HG03432 (cell line): ENCODE measurements around the gene KCTD5.
"Not testable (repeated sequence)": the region's sequence is repeated elsewhere in the genome, so short reads cannot be mapped to it uniquely, and the experiment has no call there.

ENCODE experiments used
- ATAC-seq: cut with Tn5 transposase; IDR thresholded peaks from one replicate; pipeline ENCODE4 v1.9.1; 2021; ENCODE audit warnings: mild to moderate bottlenecking, moderate library complexity; ENCODE audit not compliant: unreplicated experiment

KCTD5 gene

DNA sequence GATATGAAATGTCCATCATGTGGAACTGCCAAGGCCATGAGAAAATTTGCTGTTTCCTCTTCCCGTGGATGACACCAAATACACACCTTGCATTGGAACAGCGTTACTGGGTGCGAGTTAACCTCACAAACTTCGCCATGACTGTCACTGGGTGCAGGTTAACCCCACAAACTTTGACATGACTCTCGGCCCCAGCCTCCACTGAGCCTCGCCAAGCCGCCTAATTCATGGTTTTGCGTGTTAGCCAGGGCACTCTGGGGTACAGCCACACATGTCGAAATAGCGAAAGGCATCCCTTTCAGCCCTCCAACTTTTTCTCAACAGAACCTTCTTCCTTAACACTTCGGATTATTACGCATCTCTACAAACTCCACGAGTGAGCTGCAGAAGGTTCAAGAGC lies 10.6 kb upstream of the KCTD5 start:
- no peak for ATAC-seq

DNA sequence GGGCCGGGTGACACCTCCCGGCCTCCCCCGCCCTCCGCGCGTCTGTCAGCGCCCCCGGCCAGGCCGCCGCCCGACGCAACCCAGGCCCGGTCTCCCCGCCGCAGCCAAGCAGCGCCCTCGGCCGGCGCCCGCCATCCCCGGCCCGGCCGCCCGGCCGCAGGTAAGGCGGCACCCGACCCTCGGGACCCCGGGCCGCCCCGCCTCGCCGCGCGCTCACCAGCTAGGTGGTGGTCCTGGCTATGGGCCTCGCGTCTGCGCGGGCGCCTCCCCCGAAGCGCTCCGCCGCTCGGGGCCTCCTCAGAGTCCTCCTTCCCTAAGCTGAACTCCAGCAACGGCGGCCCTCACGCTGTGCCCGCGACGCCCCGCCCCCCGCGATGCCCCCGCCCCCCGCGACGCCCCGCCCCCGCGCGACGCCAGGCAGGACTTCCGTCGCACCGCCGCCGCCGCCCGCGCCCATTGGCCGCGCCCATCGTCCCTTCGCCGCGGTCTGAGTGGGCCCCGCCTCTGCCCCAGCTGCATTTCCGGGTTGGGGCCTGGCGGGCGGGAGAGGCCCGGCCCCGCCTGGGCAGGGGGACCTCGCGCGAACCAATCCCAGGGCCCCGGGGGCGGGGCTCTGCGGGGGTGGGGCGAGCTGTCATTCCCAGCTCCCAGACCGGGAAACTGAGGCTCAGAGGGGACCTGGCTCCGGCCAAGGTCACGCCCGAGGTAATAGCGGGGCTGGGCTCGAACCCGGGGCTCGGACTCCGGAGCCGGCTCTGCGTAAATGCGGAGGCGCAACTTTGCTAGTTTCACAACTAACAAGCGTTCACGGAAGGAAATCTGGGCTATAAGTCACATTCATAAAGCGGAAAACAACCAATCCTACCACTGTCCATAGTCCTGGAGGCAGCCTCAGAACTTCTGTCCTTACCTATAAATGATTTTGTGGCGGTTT lies 9.0 kb upstream of the KCTD5 start:
- ATAC-seq: peak; percentile 87

DNA sequence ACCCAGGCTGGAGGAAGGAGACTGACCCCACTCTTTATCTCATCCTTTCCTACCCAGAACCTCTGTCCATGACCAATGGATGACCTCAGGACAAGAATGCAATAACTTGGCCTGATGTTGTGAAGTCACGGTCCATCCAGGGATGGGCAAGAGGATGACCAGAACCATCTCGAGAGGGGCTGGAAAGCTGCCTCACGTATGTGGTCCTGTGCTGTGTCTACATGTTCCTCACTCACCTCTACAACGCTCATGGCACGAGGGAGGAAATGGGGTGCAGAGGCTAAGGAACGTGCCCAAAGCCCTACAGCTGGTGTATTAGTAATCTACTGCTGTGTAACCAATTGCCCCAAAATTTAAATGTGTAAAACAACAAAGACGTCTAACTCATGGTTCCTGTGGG lies 7.3 kb upstream of the KCTD5 start:
- ATAC-seq: no peak

DNA sequence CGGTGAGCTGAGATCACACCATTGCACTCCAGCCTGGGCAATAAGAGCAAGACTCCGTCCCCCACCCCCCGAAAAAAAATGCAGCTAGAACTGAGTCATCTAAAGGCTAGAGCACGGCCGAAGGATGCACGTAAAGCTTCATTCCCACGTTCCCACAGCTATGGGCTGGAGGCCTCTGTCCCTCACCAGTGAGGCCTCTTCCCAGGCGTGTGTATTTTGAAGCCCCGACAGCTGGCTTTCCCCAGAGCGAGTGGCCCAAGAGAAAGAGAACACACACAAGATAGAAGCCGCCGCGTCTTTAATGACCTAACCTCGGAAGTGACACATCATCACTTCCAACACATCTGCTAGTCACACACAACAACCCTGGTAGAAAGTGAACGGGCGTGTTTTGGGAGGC lies 6.6 kb upstream of the KCTD5 start:
- ATAC-seq: no peak

DNA sequence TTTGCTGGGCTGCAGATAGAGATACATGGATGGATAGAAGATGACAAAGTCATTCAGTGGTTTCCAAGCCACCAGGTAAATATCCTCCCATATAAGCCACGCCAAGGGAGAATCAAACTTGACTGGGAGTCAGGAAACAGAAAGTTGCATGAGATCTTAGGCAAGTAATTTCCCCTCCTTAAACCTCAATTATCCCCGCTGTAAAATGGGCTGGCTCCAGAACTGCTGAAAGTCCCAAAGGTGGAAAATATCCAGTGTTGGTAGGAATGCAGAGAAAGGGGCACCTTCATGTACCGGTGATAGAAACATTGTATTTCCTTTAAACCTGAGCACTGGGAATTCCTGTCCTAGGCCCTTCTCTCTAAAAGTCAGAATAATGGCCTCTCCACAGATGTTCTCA lies 5.4 kb upstream of the KCTD5 start:
- ATAC-seq: not testable (repeated sequence)

DNA sequence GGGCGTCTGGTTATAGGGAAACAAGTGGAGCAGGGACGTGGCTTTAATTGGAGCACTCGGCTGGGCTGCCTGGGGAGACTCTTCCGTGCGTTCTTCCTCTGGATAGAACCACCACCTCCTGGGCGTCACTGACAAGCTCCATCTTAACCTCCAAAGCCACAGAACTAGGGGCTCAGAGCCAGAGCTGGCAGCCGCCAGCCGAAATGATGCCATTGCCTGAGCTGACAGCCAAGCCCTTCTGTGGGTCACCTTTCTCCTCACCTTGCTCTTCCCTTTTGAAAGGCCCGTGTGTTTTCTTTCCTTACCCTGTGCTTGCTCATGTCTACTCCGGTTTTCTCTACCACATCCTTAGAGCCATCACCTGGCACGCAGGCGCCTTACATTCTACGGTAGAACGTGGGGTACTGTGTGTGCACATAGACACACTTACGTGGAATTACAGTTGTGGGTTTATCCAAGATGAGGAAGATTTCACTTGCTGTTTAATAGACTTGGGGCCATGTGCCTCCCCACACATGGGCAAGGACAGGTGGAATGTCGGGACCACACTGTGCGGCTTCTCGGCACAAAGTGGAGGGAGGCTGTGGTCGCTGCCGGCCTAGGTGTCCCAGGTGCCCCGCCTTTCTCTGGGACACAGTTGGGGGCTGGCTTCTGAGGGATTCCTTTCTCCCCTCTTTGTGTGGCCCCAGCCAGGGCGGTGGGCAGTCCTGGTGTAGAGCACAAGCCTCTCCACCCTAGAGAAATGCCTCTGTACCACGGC lies 3.9 kb upstream of the KCTD5 start:
- ATAC-seq: not testable (repeated sequence)

DNA sequence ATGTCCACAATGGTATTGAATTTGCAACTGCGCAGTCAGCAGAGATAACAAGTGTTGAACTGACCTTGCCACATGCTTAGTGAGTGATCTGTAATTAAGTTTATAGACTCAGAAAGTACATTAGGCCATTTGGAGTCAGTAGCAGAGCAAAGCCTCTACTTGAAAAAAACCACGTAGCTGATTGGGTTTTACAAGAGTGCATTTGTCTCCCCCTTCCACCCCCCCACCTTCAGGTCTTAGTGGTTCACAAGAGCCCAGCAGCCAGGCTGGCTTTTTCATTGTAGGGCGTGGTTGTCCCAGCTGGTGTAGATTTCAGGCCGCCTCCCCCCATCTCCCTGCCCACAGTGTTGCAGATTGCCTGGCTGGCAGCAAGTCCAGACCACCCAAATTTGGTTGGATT lies 2.4 kb upstream of the KCTD5 start:
- ATAC-seq: not testable (repeated sequence)

DNA sequence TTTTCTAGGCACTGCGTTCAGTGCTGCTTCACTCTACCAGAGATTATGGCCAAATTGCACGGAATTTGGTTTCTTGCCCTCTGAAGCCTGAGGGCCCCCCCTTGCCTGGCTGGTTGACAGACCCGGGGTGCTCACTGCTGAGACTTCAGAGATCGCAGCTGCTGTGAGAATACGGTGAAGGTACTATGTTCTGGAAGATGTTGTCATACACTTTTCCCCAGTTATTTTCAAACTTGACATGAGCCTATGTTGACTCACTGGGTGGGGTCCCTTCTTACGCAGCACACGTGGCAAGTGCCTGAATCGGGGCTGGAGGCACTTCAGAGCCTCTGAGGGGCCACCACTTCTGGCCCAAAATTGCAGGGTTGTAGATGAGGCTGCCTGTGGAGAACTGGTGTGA lies 2.0 kb upstream of the KCTD5 start:
- ATAC-seq: not testable (repeated sequence)

DNA sequence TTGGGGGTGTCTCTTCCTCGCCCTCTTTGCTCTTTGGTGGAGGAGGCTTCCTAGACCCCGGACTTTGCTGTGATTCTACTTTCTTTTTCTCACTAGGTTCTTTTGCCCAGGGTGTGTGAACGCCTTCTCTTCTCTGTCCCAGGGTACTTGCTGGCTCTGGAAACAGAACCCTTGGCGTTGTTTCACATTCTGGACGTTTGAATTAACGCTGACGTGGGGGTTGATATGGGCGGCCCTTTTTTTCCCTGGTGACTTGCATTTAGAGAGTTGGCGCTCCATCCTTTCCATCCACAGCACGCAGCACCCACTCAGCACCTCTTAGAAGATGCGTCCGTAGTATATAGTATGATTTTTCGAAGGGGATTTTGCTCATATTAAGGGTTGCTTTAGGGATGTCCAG lies 718 bp downstream of the KCTD5 start:
- ATAC-seq: not testable (repeated sequence)

DNA sequence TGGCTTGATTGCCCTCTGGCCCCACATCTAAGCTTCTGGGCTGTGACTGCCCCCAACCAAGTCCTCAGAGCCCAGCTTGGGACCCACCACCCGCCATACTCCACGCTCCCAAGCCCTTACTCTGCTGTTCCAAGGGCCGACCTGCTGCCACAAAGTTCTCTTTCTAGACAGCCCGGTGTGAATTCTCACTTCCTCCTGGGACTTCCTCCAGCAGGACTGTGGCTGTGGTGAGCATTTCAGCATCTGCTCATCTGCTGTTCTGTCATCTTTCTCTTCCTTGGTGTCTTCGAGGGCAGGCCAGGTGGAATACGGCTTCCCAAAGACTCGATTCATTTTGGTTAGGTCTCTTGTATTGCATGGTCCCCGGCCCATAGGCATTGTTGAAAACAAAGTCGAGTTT lies 3.8 kb downstream of the KCTD5 start:
- peak; percentile 23 for ATAC-seq

DNA sequence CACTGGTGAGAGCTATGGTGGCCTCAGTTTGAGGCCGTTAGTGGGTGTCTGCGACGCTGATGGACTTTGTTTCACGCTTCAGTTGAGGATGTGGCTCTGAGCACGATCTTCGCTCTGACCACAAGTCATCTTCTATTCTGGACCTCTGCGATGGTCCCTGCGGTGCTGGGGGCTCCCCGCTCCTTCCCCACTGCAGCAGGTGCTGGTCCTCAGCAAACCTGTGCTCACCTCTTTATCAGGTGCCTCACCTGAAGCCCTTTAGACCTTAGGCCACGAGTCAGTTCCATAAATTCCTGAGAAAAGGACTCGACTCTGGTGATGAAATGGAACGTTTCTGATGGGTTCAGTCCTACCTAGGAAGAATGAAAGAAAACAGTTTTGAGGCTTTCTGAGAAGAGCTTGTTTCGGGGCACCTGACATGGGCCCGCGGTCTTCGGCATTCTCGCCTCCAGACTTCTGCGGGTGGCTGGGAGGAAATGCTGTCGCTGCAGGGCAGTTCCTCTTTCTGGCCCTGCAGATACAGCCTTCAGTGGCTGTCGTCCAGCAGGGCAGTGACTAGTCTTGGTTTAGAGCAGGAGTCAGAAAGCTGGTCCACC lies 4.7 kb downstream of the KCTD5 start:
- peak; percentile 31 for ATAC-seq

DNA sequence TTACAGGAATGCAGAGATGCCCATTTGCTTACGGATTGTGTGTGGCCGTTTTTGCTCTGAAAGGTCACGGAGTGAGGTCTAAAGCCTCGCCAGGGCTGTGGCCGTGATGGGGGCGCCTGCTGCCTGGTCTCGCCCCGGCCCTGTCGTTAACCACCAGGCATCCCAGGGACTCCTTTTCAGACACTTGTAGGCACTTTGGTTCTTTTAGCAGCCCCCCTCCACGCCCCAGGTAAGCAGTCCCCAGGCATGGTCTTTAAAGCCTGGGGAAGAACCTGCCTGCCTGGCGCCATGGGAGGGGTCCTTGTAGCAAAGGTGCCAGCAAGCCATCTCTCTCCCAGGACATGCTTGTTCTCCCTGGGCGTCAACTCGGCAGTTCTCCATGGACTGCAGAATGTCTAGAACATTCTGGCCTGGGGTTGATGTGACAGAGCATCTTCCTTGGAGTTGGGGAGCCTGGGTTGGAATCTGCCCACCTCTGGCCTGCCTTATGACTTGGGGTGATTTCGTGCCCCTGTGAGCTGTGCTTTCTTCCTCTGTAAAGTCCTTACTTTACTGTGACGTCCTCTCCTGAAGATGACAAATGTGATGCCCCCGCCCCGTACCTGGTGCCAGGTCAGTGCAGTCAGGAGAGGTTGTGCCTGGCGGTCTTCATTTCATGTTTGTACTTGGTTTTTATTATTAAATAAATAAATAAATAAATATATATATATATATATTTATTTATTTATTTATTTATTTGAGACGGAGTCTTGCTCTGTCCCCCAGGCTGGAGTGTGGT lies 5.4 kb downstream of the KCTD5 start:
- ATAC-seq: no peak

DNA sequence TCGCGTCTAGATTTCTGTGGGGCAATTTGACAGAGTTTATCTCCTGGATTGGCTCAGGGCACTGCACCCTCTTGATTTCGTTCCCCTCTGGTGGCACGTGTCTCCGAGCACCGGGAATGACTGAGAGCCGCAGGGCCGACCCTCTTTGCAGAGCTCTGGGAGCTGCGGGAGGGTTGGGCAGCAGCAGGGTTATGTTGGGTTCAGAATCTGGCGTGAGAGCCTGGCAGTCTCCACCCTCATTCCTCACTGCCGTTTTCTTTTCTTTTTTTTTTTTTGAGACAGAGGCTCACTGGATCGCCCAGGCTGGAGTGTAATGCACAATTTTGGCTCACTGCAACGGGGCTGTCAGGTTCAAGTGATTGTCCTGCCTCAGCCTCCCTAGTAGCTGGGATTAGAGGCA lies 7.1 kb downstream of the KCTD5 start:
- ATAC-seq: not testable (repeated sequence)

DNA sequence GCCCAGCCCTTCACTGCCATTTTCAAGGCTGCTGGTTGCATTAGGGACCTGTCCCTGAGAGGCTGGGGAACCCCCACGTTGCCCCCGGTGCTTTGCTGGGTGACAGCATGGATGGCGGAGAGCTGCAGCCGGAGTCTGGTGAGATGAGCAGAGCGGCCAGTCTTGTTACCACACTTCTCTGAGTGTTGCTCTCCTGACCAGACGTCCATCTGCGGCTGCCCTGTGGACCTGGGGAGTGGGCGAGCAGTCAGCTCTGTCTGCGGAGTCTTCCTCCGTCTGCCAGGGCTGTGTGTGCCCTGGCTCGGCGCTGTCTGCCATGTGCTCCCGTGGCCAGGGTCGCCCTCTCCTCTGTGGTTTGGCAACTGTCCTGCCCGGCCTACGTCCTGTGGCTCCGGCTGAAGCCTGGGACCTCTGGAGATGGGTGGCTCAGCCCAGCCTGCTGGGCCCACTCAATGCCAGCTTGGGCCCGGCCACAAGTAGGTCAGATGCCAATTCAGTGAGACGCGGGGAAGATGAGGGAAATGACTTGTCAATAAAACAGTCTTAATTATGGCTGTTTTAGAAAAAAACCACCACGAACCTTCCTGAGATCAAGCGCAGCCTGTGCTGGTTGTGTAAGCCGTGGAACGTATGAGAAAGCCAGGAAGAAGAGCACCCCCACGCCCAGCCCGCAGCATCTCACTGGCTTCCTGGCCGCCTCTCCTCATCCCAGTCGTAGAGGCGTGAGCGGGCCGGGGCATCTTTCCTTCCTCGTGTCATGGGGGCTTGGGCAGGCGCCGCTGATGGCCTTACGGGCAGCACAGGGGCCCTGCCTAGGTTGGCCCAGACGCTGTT lies 7.9 kb downstream of the KCTD5 start:
- ATAC-seq: no peak

DNA sequence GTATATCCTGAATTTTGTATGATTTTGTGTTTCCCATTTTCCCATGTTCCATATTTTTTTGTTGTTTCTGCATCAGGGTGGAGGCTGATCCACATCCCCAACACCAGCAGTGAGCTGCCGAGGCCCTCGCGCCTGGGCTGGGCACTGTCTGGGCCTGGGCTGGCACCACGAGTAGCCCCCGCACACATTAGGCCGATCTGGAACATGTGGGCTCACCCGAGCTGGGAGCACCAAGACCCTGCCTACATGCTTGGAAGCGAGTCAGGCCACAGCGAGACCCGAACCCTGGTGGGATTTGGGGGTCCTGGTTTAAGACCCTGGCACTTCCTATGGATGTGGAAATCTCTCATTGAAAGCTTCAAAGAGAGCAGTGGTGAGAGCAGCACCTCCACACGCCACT lies 8.5 kb downstream of the KCTD5 start:
- ATAC-seq: no peak

DNA sequence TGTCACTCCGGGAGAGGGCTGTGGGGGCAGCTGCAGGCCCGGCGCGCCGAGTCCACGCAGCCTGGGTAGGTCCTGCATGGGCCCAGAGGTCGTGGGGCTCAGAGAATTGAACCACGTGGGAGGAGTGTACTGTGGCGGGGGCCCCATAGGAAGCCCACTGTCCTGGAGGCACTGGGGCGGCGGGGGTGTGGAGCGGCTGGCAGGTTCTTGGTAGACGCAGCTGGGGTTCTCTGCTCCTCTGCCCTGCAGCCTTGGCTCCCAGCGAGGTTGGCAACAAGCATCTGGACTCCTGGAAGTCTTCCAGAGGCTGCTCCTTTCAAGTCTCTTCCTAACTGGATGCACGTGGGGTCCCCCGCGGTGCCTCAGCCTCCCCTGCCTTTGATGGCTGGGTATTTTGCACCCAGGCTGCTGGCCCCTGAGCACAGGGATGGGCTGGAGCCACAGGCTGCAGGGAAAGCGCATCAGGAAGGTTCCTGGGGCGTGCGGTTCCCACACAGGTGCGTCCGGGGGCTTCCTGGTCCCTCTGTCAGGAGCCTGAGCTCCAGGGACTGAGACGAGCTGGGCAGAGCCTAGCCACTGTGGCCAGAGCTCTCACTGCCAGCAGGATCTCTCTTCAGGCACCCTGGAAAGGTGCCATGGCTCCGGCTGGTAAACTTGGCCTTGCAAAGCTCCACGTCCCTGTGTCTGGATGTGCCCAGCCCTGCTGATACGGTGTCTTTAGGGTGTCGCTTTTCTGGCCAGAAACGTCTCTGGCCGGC lies 9.3 kb downstream of the KCTD5 start:
- no peak for ATAC-seq

DNA sequence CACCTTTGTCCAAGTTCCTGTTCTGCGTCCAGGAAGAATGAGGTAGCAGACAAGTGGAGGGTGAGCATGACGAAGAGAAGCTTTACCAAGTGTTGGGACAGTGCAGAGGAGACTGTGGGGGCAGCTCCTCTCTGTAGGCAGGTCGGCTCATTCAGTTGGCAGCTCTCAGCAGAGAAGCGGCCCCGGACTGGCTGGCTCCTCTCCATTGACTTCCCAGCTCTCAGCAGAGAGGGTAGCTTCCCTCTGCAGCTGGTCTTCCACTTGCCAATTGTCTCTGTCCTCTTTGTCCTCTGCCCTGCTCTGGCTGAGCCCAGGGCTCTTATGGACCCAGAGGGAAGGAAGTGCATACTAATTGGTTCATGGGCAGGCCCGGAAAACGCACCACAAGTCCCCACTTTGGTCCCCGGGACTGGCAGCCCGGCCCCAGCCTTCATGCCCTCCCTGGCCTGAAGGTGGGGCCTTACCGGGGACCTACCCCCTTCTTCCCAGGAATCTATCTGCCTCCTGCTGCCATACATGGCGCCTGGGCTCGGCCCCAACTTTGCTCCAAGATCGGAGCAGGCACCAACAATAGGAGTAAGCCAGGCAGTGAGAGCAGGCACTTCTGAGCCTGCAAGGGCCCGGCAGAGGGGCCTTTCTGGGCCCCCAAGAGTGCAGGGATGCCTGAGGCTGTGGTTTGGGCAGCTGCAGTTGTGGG lies 10.1 kb downstream of the KCTD5 start:
- no peak for ATAC-seq

DNA sequence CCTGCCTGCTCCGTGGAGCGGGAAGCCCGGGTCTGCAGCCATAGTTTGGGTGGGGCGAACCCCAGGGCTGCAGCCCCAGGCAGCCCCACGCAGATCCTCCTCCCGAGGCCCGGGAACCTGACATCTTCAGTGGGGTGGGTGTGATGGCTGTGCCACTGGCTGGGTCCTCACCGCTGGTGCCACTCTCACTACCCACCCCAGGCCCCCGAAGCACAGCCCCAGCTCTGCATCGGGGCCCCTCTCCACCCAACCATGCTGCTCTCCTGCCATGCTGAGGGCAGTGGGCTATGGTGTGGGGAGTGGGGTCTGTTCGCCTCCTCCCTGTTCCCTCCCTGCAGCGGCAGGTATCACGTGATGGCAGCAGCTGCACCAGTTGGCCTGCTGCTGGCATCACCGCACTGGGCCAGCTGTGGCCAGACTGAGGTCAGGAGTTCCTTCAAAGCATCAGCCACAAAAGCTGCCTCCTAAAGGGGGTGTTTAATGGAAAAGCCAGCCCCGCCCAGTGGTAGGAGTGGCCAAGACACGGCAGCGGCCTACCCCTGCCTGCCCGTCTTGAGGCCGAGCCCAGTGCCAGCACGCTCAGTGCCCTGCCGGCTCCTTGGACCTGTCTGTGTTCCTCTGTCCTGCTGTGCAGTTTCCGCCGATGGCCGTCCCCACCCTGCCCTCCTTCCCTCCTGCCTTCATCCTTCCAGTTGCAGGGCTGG lies 10.8 kb downstream of the KCTD5 start:
- ATAC-seq: no peak
